ENCODE results near the gene ATP5MG. TPM values are rescaled to one million over a fixed set of nuclear protein-coding genes. Genes with fewer than 3 reads are reported as not detected.

ATP5MG gene
- total RNA-seq, 2 experiments from 2014 or later = 222 to 294 TPM

DNA sequence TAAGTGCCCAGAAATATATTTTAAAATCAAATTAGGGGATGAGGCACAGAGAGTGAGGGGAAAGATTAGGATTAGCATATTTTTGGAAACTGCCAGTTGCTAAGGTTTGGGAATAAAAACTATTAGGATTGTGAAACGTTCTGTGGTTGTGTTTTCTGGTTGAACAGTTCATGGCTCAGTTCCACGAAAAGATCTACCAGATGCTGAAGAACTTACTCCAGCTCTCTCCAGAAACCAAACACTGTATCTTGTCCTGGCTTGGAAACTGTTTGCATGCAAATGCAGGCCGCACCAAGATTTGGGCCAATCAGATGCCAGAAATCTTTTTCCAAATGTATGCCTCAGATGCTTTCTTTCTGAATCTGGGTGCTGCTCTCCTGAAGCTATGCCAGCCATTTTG lies 26.7 kb upstream of the ATP5MG start:
- H4K20me1 ChIP-seq (ENCODE audit: insufficient read depth, low read length) = no peaks in the 10 kb centered on the region
- H3K4me2 ChIP-seq (ENCODE audit: low read length) = no peak overlapping the region
- no peaks in the 10 kb centered on the region for H3K79me2 ChIP-seq (ENCODE audit: insufficient read depth, low read depth, low read length)
- TSS peak; percentile 29 for BruUV-seq (replicated peaks)
- peaks cover 92% of the 10 kb centered on the region for H3K36me3 ChIP-seq (ENCODE audit: insufficient read depth, low read length)
- H2AFZ ChIP-seq (ENCODE audit: low read length) = no peak overlapping the region
- H3K27ac ChIP-seq (ENCODE audit: low read depth, low read length, poor library complexity, severe bottlenecking) = no peak overlapping the region
- intact Hi-C loops (cut with micrococcal nuclease; ENCODE audit: unreplicated experiment) = no loop called here
- TF ChIP-seq, protein P1, sequence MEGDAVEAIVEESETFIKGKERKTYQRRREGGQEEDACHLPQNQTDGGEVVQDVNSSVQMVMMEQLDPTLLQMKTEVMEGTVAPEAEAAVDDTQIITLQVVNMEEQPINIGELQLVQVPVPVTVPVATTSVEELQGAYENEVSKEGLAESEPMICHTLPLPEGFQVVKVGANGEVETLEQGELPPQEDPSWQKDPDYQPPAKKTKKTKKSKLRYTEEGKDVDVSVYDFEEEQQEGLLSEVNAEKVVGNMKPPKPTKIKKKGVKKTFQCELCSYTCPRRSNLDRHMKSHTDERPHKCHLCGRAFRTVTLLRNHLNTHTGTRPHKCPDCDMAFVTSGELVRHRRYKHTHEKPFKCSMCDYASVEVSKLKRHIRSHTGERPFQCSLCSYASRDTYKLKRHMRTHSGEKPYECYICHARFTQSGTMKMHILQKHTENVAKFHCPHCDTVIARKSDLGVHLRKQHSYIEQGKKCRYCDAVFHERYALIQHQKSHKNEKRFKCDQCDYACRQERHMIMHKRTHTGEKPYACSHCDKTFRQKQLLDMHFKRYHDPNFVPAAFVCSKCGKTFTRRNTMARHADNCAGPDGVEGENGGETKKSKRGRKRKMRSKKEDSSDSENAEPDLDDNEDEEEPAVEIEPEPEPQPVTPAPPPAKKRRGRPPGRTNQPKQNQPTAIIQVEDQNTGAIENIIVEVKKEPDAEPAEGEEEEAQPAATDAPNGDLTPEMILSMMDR (conservative IDR thresholded peaks at IDR 0.05; ENCODE audit: low read length) = no peak
- no peak for TF ChIP-seq EZH2phosphoT487 (IDR thresholded peaks at IDR 0.05; ENCODE audit: borderline replicate concordance, low read depth, low read length)
- no peaks in the 10 kb centered on the region for H3K9me2 ChIP-seq (ENCODE audit: insufficient read depth, low read length)
- POLR2A ChIA-PET = interaction anchor here (0.5 to 2.4 kb wide), 3 partner anchors 9 to 63 kb away, joined by 3 to 8 read pairs (median 3); no protein-coding TSS in a partner anchor
- no peak overlapping the region for H3K4me3 ChIP-seq (ENCODE audit: low read depth, low read length, poor library complexity, severe bottlenecking)
- no peaks in the 10 kb centered on the region for H3K4me1 ChIP-seq (ENCODE audit: insufficient read depth, low read length, poor library complexity, severe bottlenecking)
- no peaks in the 10 kb centered on the region for H3K9me3 ChIP-seq (ENCODE audit: low read length)
- CTCF ChIA-PET (ENCODE audit: unreplicated experiment) = no interaction called here
- no peak for DNase-seq (ENCODE audit: low spot score)

DNA sequence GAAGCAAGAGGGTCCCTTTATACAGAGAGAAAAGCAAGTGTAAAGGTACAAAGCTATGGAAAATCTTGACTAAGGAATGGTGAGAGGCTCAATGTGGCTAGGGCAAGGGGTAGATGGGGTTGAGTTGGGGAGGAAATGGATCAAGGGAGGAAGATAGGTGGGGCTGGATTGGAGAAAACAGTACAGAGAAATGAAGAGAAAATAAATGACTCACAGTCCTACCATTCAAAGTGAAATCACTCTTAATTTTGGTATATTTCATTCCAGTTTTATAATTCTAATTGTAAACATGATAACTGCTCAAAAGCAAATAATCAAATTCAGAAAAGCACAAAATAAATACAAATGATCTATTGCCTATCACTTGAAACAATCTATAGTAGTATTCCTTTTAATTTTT lies 25.4 kb upstream of the ATP5MG start:
- no TSS peak for BruUV-seq (replicated peaks)
- H3K4me2 ChIP-seq (ENCODE audit: low read length) = no peak overlapping the region
- ChIA-PET POLR2A (interaction anchor here (1.3 to 2.4 kb wide), 4 partner anchors 9 to 64 kb away, joined by 3 to 8 read pairs (median 6); no protein-coding TSS in a partner anchor), CTCF (ENCODE audit: unreplicated experiment) (no interaction called here)
- H3K9me3 ChIP-seq (ENCODE audit: low read length) = no peaks in the 10 kb centered on the region
- peaks cover 87% of the 10 kb centered on the region for H3K36me3 ChIP-seq (ENCODE audit: insufficient read depth, low read length)
- H3K27ac ChIP-seq (ENCODE audit: low read depth, low read length, poor library complexity, severe bottlenecking) = no peak overlapping the region
- no peak overlapping the region for H2AFZ ChIP-seq (ENCODE audit: low read length)
- no peak for DNase-seq (ENCODE audit: low spot score)
- no peak overlapping the region for H3K4me3 ChIP-seq (ENCODE audit: low read depth, low read length, poor library complexity, severe bottlenecking)
- H3K9me2 ChIP-seq (ENCODE audit: insufficient read depth, low read length) = no peaks in the 10 kb centered on the region
- H3K4me1 ChIP-seq (ENCODE audit: insufficient read depth, low read length, poor library complexity, severe bottlenecking) = no peaks in the 10 kb centered on the region
- H4K20me1 ChIP-seq (ENCODE audit: insufficient read depth, low read length) = no peaks in the 10 kb centered on the region
- no peaks in the 10 kb centered on the region for H3K79me2 ChIP-seq (ENCODE audit: insufficient read depth, low read depth, low read length)
- intact Hi-C loops (cut with micrococcal nuclease; ENCODE audit: unreplicated experiment) = no loop called here
- TF ChIP-seq EZH2phosphoT487 (IDR thresholded peaks at IDR 0.05; ENCODE audit: borderline replicate concordance, low read depth, low read length) = no peak
- TF ChIP-seq, protein P1 (conservative IDR thresholded peaks at IDR 0.05; ENCODE audit: low read length) = no peak

DNA sequence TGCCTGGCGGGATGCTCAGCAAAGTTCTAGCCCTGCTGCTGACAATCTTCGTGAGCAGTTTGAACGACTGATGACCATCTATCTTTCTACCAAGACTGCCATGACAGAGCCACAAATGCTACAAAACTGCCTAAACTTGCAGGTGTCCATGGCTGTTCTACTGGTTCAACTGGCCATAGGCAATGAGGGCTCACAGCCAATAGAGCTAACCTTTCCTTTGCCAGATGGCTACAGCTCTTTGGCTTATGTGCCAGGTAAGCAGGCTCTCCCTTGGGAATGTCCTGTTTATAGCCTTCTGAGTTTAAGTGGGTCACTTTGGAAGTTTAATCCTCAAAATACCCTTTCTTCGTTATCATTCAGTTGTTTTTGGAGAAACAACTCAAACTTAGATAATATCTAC lies 21.9 kb upstream of the ATP5MG start:
- H4K20me1 ChIP-seq (ENCODE audit: insufficient read depth, low read length) = no peaks in the 10 kb centered on the region
- no peak for DNase-seq (ENCODE audit: low spot score)
- peaks cover 87% of the 10 kb centered on the region for H3K36me3 ChIP-seq (ENCODE audit: insufficient read depth, low read length)
- intact Hi-C loops (cut with micrococcal nuclease; ENCODE audit: unreplicated experiment) = no loop called here
- no peaks in the 10 kb centered on the region for H3K9me2 ChIP-seq (ENCODE audit: insufficient read depth, low read length)
- CTCF ChIA-PET (ENCODE audit: unreplicated experiment) = interaction anchor here (0.5 kb wide), 1 partner anchor 72 kb away, joined by 3 read pairs; no protein-coding TSS in a partner anchor
- POLR2A ChIA-PET = interaction anchor here (0.6 to 0.9 kb wide), 2 partner anchors 50 to 164 kb away, joined by 4 to 6 read pairs; no protein-coding TSS in a partner anchor
- no peak overlapping the region for H2AFZ ChIP-seq (ENCODE audit: low read length)
- H3K4me3 ChIP-seq (ENCODE audit: low read depth, low read length, poor library complexity, severe bottlenecking) = no peak overlapping the region
- H3K27ac ChIP-seq (ENCODE audit: low read depth, low read length, poor library complexity, severe bottlenecking) = no peak overlapping the region
- no TSS peak for BruUV-seq (replicated peaks)
- no peak for TF ChIP-seq EZH2phosphoT487 (IDR thresholded peaks at IDR 0.05; ENCODE audit: borderline replicate concordance, low read depth, low read length)
- TF ChIP-seq, protein P1 (conservative IDR thresholded peaks at IDR 0.05; ENCODE audit: low read length) = no peak
- H3K4me1 ChIP-seq (ENCODE audit: insufficient read depth, low read length, poor library complexity, severe bottlenecking) = no peaks in the 10 kb centered on the region
- H3K4me2 ChIP-seq (ENCODE audit: low read length) = no peak overlapping the region
- no peaks in the 10 kb centered on the region for H3K79me2 ChIP-seq (ENCODE audit: insufficient read depth, low read depth, low read length)
- H3K9me3 ChIP-seq (ENCODE audit: low read length) = no peaks in the 10 kb centered on the region

Measured in OCI-LY7 (cell line).